GM12878 (cell line): ENCODE data around the gene CCDC88C. TPM values are rescaled to one million over a fixed set of nuclear protein-coding genes. Genes with fewer than 3 reads are reported as not detected.

Source experiments
- ATAC-seq: fragments of 200-7000 bp; cut with Tn5 transposase; 3 replicates; pipeline ENCODE4 v1.9.1; 2020; ENCODE audit warnings: mild to moderate bottlenecking, moderate library complexity
- BruUV-seq: library from RNA; stranded (reverse); fragments of 400-500 nt; replicated peaks from 2 replicates; lab custom pipeline; 2021; lab: Mats Ljungman, UMichigan
- CTCF ChIA-PET: fragments of 300-600 bp; sonication (Branson Sonifier 250); formaldehyde crosslinking; extraction: SDS; loops from one replicate; lab custom pipeline; 2021; ENCODE audit warnings: inconsistent platforms; lab: Yijun Ruan, JAX
- POLR2A ChIA-PET: fragments of 350-600 bp; formaldehyde crosslinking; extraction: SDS; loops from one replicate; lab custom pipeline; 2021; ENCODE audit warnings: inconsistent platforms; lab: Charles Lee
- RAD21 ChIA-PET: fragments of 300-600 bp; sonication (Branson Sonifier 250); formaldehyde crosslinking; loops from one replicate; lab custom pipeline; 2023; ENCODE audit warnings: antibody characterized with exemption; ENCODE audit not compliant: unreplicated experiment; lab: Charles Lee
- SMC1A ChIA-PET: fragments of 300-600 bp; sonication (Branson Sonifier 250); formaldehyde crosslinking; loops from one replicate; lab custom pipeline; 2023; ENCODE audit not compliant: unreplicated experiment, uncharacterized antibody; lab: Charles Lee
- DNase-seq: peaks from one replicate; pipeline ENCODE4 v3.0.0-alpha.2; 2011; ENCODE audit warnings: low read depth, low spot score
- FAIRE-seq: peaks from 3 replicates; lab custom pipeline; 2011; peaks lifted over from hg19 to GRCh38; lab: Jason Lieb, UNC
- H2AFZ ChIP-seq: 2 replicates; pipeline ENCODE4 v1.6.0; 2011; ENCODE audit warnings: low read depth, low read length, control low read depth; ENCODE audit not compliant: control insufficient read depth
- H3K27ac ChIP-seq: 2 replicates; pipeline ENCODE4 v1.5.1; 2011; ENCODE audit warnings: control low read depth; ENCODE audit not compliant: control insufficient read depth, insufficient read depth
- H3K27me3 ChIP-seq, 2 experiments: replicated peaks in 1 of 2; 2 replicates each; pipeline versions ENCODE4 v1.6.0 to v1.6.1; 2011; ENCODE audit warnings: low read length in 1 of 2; ENCODE audit not compliant: control insufficient read depth in 2 of 2, insufficient read depth in 2 of 2
- H3K36me3 ChIP-seq, 2 experiments: 2 replicates each; pipeline ENCODE4 v1.5.1; 2011; ENCODE audit warnings: low read length in 1 of 2; ENCODE audit not compliant: control insufficient read depth in 2 of 2, insufficient read depth in 2 of 2
- H3K4me1 ChIP-seq: 2 replicates; pipeline ENCODE4 v1.6.1; 2011; ENCODE audit warnings: mild to moderate bottlenecking, low read length, moderate library complexity, mixed read lengths; ENCODE audit not compliant: control insufficient read depth, insufficient read depth
- H3K4me2 ChIP-seq: 2 replicates; pipeline ENCODE4 v1.6.0; 2011; ENCODE audit warnings: control low read depth; ENCODE audit not compliant: control insufficient read depth, insufficient read depth
- H3K4me3 ChIP-seq: fragments of 200-600 bp; sonication (generic); 2 replicates; pipeline ENCODE4 v1.5.1; 2016
- H3K79me2 ChIP-seq: 2 replicates; pipeline ENCODE4 v1.6.0; 2011; ENCODE audit warnings: low read length; ENCODE audit not compliant: control insufficient read depth, insufficient read depth
- H3K9ac ChIP-seq: 2 replicates; pipeline ENCODE4 v1.8.0; 2011; ENCODE audit warnings: low read length, control low read depth, mixed read lengths; ENCODE audit not compliant: control insufficient read depth, insufficient read depth
- H3K9me3 ChIP-seq: replicated peaks from 3 replicates; pipeline ENCODE4 v1.5.1; 2011; ENCODE audit warnings: mild to moderate bottlenecking, low read length; ENCODE audit not compliant: control insufficient read depth, insufficient read depth
- H4K20me1 ChIP-seq: 2 replicates; pipeline ENCODE4 v1.6.0; 2011; ENCODE audit not compliant: control insufficient read depth, insufficient read depth
- BMI1 ChIP-seq: fragments of 450-650 bp; IDR thresholded peaks from 2 replicates; pipeline ENCODE4 v1.6.1; 2016; ENCODE audit warnings: mild to moderate bottlenecking, moderate library complexity, borderline replicate concordance
- CBX3 ChIP-seq: fragments of 200-600 bp; sonication (generic); IDR thresholded peaks from 2 replicates; pipeline ENCODE4 v1.6.1; 2016; ENCODE audit warnings: low read depth, borderline replicate concordance
- CREB1 ChIP-seq: IDR thresholded peaks from 2 replicates; pipeline ENCODE4 v1.6.1; 2012; ENCODE audit warnings: low read depth, mild to moderate bottlenecking, inconsistent platforms
- EGR1 ChIP-seq, 2 experiments: IDR thresholded peaks; 1 replicate in 1 of 2; 2 replicates in 1 of 2; pipeline ENCODE4 v1.6.1; 2011 to 2012; ENCODE audit warnings: low read depth in 2 of 2, low read length in 2 of 2, borderline replicate concordance in 1 of 2, mild to moderate bottlenecking in 1 of 2, moderate library complexity in 1 of 2
- IKZF1 ChIP-seq: fragments of 450-650 bp; conservative IDR thresholded peaks from 2 replicates; pipeline ENCODE4 v1.6.1; 2017; ENCODE audit warnings: antibody characterized with exemption, mild to moderate bottlenecking
- MEF2B ChIP-seq: fragments of 450-650 bp; IDR thresholded peaks from 2 replicates; pipeline ENCODE4 v1.6.1; 2018; ENCODE audit warnings: mild to moderate bottlenecking, moderate library complexity; ENCODE audit not compliant: partially characterized antibody, poor library complexity, severe bottlenecking
- MYC ChIP-seq: IDR thresholded peaks from 2 replicates; pipeline ENCODE4 v1.6.1; 2011; ENCODE audit warnings: mild to moderate bottlenecking, low read length, moderate library complexity, inconsistent platforms; ENCODE audit not compliant: insufficient read depth, insufficient replicate concordance, insufficient read length, severe bottlenecking
- NR2C1 ChIP-seq: fragments of 450-650 bp; IDR thresholded peaks from 2 replicates; pipeline ENCODE4 v1.6.1; 2017; ENCODE audit warnings: antibody characterized with exemption, mild to moderate bottlenecking, moderate library complexity
- PML ChIP-seq: IDR thresholded peaks from 2 replicates; pipeline ENCODE4 v1.6.1; 2012; ENCODE audit warnings: low read length, inconsistent platforms
- REST ChIP-seq: IDR thresholded peaks from 2 replicates; pipeline ENCODE4 v1.6.1; 2012; ENCODE audit warnings: mild to moderate bottlenecking, low read depth, low read length
- SMC3 ChIP-seq: IDR thresholded peaks from 2 replicates; pipeline ENCODE4 v1.6.1; 2011; ENCODE audit warnings: low read length, improper control_type of control experiment, borderline replicate concordance
- ZBTB4 ChIP-seq: fragments of 450-650 bp; formaldehyde crosslinking; IDR thresholded peaks from 2 replicates; pipeline ENCODE4 v1.4.0; 2022; ENCODE audit warnings: mild to moderate bottlenecking, moderate library complexity
- ZNF217 ChIP-seq: fragments of 450-650 bp; IDR thresholded peaks from 2 replicates; pipeline ENCODE4 v1.6.1; 2017; ENCODE audit warnings: antibody characterized with exemption, mild to moderate bottlenecking
- WGBS: methylation state at CpG from one replicate; pipeline ENCODE4 v1.1.6; 2016; ENCODE audit warnings: low lambda C conversion rate; ENCODE audit not compliant: insufficient replicate concordance, insufficient coverage; ENCODE audit errors: missing lambda C conversion rate; 5-methylcytosine and 5-hydroxymethylcytosine counted together
- in situ Hi-C: fragments of 300-500 bp; cut with MboI; formaldehyde crosslinking; loops from 9 replicates; pipeline ENCODE4 v1.14.3; 2018; ENCODE audit warnings: mixed read lengths
- intact Hi-C: fragments of 100-400 bp; cut with micrococcal nuclease; formaldehyde crosslinking; loops from one replicate; pipeline ENCODE4 v1.14.2; 2022; ENCODE audit not compliant: unreplicated experiment
- polyA plus RNA-seq, 11 experiments: library from polyadenylated mRNA; depleted of rRNA in 4 of 11; unstranded in 6 of 11; stranded (reverse) in 5 of 11; fragments of >200 nt; fragmentation: Nextera tagmentation in 4 of 11; fragmentation: Illumina TruSeq in 1 of 11; extraction: Ambion mirVana in 4 of 11; extraction: Trizol in 1 of 11; gene quantifications; 1 replicate in 1 of 11; 2 replicates in 10 of 11; pipeline versions ENCODE4 v1.2.1 to v1.2.3, GENCODE V29; 2011 to 2016; ENCODE audit warnings: inconsistent platforms in 2 of 11, missing spikeins in 2 of 11, low read depth in 1 of 11
- total RNA-seq, 4 experiments: library from RNA; depleted of rRNA in 3 of 4; stranded (reverse); fragments of >200 nt in 3 of 4; fragmentation: Illumina TruSeq in 1 of 4; extraction: Trizol in 1 of 4; gene quantifications; 2 replicates each; pipeline versions ENCODE4 v1.2.1 to v1.2.3, GENCODE V29; 2013 to 2021

CCDC88C gene
- total and polyA plus RNA-seq, 10 of the 15 experiments (the other 5 are each of a cell fraction or from before 2014, with no cell fraction given): 4.0 to 79.6 (median 36.6) TPM

- BruUV-seq: no TSS peak
- H3K9me3 ChIP-seq: no peaks in the 10 kb centered on the region; the same call in 2 of the 3 replicates
- no peak for DNase-seq
- in situ Hi-C loops: no loop called here
- peaks cover 14% of the 10 kb centered on the region for H3K4me1 ChIP-seq
- ATAC-seq: no peak
- peaks cover 0 to 8% of the 10 kb centered on the region in 2 experiments; a peak in 2 of 4 replicates for H3K36me3 ChIP-seq
- ChIA-PET POLR2A (no interaction called here), RAD21 (no interaction called here), CTCF (no interaction called here), SMC1A (interaction anchor here (9.8 kb wide), 1 partner anchor 9 kb away, joined by 142 read pairs; no protein-coding TSS in a partner anchor)
- no peak overlapping the region for H3K4me2 ChIP-seq
- H3K9ac ChIP-seq: no peak overlapping the region
- no peaks in the 10 kb centered on the region for H3K27me3 ChIP-seq
- no peak overlapping the region for H2AFZ ChIP-seq
- peaks cover 10% of the 10 kb centered on the region for H3K79me2 ChIP-seq
- WGBS: 87% methylated on average over 7 of the region's 7 CpGs
- H3K4me3 ChIP-seq: no peak overlapping the region
- no peak overlapping the region for H3K27ac ChIP-seq
- intact Hi-C loops: no loop called here
- no peak for TF ChIP-seq MYC
- TF ChIP-seq MEF2B: no peak
- no peak for TF ChIP-seq ZNF217
- TF ChIP-seq CREB1: no peak
- TF ChIP-seq BMI1: no peak
- no peak for TF ChIP-seq PML
- no peak for TF ChIP-seq REST
- no peak for TF ChIP-seq NR2C1
- no peak for TF ChIP-seq ZBTB4 (CRISPR knock-in tag)
- no peak for TF ChIP-seq IKZF1
- no peak for TF ChIP-seq EGR1 (IDR thresholded peaks at IDR 0.05; ENCODE audit: borderline replicate concordance in 1 of 2, low read depth in 2 of 2, low read length in 2 of 2)
- no peak for TF ChIP-seq CBX3
- no peak for TF ChIP-seq SMC3
- H4K20me1 ChIP-seq: no peaks in the 10 kb centered on the region
- no peak for FAIRE-seq
These were observed 180.4 kb downstream of the CCDC88C start for GRCh38 chr14:91237219-91237618.
